NCI-H128 (cell line): Measurements from ENCODE around the gene MRPL32.
"Not testable (repeated sequence)": the region's sequence is repeated elsewhere in the genome, so short reads cannot be mapped to it uniquely, and the experiment has no call there.

Experiments
- DNase-seq: peaks from one replicate; lab custom pipeline; 2025; ENCODE audit not compliant: unreplicated experiment; lab: John Stamatoyannopoulos, UW

Gene MRPL32

DNA sequence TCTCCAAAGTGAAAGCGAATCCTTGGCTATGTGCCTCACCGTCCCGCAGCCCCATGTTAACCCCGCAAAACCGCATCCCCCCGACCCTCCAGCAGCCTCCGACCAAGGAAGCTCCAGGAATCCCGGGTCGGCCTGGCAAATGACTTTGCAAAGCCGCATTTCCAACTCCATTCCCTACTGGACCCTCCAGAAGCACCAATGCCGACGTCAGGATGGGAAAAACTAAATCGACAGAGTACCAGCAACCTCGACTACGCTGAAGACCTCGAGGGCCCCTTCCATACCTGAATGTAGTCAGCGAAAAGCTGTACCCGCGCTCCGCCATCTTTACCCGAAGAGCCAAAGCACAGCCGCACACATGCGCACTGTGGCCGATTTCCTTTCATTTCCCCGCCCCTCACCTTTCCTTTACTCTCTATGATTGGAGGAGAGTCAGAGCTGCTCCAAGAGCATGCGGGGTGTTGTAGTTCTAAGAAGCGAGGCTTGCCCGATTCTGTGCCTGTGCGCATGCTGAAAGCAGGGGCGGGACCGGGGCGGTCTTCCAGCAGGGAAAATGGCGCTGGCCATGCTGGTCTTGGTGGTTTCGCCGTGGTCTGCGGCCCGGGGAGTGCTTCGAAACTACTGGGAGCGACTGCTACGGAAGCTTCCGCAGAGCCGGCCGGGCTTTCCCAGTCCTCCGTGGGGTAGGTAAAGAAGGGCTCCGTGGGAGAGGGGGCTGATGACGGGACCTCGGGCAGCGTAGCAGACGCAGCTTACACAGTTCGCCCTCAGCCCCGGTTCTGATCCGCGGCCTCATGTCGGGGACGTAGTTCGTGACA, at the start of gene MRPL32, which contains the start of gene PSMA2:
Gene MRPL32, plus strand, starts transcription at position 543 of the 818 bp plus-strand sequence. Its CDS starts 11 bp downstream, at position 554.
Gene PSMA2, minus strand, starts transcription at position 341 of the 818 bp plus-strand sequence. Its CDS starts 16 bp downstream, at position 325.
- DNase-seq = peak; percentile 95

DNA sequence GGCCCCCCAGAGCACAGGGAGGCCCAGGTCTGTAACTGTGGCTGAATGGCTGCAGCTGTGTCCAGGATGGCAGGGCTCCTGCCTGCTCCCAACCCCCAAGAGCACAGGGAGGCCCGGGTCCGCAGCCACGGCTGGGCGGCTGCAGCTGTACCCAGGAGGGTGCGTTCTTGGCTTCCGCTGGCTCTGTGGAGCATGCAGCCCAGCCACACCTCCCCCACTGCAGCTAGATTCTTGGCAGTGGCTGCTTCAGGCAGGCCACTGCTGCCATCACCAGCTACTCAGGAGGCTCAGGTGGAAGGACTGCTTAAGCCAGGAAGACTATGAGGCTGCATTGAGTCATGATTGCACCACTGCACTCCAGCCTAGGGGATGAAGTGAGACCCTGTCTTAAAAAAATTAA, 48.2 kb upstream of the MRPL32 start:
- no peak for DNase-seq

DNA sequence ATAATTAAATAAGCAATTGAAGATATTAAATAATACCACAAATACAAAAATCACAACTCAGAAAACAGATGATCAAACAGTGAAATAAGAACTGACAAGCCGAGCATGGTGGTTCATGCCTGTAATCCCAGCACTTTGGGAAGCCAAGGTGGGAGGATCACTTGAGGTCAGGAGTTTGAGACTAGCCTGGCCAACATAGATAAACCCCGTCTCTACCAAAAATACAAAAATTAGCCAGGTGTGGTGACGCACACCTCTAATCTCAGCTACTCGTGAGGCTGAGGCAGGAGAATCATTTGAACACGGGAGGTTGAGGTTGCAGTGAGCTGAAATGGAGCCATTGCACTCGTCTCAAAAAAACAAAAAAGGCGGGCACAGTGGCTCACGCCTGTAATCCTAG, 47.0 kb upstream of the MRPL32 start:
- DNase-seq = not testable (repeated sequence)

DNA sequence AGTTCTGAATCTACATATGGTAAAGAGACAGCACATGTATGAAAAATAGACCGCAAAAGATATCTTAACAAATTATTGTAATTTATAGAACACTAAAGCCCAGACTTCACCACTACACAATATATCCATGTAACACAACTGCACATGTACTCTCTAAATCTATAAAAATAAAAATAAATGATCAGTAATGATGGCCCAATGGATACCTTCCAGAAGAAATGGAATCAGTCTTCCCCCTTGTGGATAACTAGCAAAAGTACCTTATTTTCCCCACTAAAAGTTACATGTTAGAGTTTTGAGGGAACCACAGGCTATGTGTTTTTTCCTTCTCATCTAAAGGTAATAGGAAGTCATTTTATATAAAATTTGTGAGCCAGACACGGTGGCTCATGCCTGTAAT, 46.0 kb upstream of the MRPL32 start:
- DNase-seq = no peak

DNA sequence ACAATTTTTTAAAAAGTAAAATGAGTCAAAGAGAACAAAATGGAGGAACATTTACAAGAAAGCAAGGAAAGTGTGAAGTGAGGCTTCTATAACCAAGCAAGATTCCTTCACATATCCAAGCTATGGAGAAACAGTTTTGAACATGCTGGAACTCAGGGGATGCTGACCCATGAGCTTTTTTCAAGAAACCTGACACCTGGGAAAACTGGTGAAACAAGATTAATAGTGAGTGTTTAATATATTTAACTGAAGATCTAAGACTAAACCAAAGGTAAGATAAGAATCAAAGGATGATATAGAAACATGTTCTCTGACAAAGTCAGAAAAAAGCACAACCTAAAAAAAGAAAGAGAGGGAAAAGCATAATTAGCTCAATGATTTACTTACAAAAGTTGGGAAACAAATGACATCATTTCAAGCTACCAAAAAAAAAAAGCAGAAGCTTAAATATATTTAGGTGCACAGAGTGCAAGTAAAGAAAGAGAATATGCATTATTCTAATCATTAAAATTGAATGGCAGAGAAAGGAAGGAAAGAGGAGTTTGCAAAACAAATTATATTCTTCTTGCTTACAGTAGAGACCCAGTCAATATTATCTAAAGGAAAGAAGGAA, 45.2 kb upstream of the MRPL32 start:
- DNase-seq = no peak

DNA sequence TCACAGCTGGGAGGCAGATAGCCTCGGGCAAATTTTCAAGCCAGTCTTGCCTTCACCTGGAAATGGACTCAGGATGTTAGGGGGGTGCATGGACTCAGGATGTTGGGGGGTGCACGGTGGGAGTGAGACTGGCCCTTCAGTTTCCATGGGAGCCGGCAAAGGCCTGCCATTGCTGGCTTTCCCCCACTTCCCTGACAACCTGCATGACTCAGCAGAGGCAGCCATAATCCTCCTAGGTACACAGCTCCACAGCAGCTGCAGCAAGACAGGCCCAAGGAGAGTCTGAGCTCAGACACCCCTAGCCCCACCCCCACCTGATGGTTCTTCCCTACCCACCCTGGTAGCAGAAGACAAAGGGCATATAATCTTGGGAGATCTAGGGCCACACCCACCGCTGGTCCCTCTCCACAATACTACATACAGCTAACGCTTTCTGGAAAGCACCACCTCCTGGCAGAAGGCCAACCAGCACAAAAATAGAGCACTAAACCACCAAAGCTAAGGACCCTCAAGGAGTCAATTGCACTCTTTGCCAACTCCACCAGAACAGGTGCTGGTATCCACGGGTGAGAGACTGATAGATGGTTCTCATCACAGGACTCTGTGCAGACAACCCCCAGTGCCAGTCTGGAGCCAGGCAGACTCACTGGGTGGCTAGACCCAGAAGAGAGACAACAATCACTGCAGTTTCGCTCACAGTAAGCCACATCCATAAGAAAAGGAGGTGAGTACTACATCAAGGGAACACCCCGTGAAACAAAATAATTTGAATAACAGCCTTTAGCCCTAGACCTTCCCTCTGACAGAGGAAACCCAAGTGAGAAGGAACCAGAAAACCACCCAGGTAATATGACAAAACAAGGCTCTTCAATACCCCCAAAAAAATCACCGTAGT, 38.6 kb upstream of the MRPL32 start:
- peak; percentile 62 for DNase-seq

DNA sequence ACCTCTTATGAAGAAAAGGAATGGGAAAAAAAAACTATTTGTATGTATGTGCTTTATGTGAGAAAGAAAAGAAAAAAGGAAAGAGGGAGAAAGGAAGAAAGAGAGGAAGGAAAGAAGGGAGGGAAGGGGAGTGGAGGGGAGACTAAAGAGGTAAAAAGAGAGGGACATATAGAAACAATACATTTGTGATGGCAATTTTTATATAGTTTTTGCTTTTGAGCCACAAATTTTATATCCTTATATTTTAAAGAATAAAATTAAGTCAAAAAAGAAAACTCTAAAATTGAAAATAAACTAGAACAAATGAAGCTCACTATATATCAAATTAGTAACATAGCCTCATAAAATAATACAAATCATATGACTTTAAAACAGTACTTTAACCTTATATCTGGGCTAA, 31.3 kb upstream of the MRPL32 start:
- DNase-seq = no peak

DNA sequence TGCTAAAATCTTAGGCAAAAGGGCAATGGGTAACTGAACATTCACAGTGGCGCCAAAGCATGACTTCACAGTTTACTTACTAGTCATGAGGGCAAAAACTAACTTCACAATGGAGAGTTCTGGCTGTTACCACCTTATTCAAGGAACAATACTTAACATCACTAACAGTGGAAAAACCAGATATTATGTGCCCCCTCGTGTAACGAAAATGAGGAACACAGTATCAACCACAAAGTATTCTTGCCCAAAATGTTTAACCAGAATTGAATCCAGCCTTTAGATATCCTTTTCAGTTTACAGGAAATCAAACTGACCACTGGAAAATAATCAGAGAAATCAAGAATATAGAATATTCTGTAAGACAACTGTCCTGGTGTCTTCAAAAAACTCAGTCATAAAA, 29.8 kb upstream of the MRPL32 start:
- no peak for DNase-seq

DNA sequence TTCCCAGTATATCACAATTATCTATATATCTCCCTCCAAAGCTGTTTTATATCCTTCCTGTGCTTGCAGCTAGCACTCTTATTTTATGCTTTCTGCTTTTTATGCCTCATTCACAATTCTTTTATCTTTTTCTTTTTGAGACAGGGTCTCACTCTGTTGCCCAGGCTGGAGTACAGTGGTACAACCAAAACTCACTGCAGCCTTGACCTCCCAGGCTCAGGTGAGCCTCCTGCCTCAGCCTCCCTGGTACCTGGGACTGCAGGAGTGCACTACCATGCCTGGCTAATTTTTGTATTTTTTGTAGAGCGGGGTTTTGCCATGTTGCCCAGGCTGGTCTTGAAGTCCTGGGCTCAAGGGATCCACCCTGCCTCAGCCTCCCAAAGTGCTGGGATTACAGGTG, 26.0 kb upstream of the MRPL32 start:
- no peak for DNase-seq

DNA sequence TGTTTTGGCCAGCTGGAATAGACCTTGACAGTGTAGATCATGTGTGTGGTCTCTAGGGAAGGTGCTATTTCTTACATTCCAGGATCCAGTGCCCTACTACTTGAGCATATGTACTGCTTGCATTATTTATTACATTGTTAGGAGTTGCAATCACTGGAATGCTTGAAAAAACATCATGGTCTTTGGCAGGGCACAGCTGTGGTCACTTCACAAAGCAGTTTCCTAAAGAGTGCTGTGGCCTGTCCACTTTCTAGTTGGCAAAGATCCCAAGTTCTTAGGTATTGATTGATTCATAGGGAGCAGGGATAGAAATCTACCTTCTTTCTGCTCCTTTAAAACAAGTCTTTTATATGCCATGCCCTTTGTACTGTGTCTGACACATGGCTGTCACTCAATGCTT, 24.9 kb upstream of the MRPL32 start:
- DNase-seq = no peak

DNA sequence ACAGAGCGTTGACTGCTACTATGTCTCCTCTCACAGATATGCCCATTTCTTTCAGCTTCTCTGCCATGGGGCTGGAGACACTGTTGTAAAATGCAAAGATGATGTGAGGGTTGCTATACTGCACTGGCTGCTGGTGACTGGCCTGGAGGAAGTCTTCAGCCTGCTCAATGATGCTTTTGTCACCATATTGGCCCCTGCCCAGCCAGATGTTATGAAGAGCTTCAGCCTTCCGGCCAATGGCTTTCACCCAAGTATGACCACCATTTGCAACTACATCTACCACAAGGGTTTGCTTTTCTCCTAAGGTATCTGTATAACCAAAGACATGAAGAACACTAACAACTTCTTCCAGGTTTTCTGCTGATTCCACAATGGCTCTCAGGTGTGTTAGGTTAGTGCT, 21.9 kb upstream of the MRPL32 start:
- DNase-seq = no peak

DNA sequence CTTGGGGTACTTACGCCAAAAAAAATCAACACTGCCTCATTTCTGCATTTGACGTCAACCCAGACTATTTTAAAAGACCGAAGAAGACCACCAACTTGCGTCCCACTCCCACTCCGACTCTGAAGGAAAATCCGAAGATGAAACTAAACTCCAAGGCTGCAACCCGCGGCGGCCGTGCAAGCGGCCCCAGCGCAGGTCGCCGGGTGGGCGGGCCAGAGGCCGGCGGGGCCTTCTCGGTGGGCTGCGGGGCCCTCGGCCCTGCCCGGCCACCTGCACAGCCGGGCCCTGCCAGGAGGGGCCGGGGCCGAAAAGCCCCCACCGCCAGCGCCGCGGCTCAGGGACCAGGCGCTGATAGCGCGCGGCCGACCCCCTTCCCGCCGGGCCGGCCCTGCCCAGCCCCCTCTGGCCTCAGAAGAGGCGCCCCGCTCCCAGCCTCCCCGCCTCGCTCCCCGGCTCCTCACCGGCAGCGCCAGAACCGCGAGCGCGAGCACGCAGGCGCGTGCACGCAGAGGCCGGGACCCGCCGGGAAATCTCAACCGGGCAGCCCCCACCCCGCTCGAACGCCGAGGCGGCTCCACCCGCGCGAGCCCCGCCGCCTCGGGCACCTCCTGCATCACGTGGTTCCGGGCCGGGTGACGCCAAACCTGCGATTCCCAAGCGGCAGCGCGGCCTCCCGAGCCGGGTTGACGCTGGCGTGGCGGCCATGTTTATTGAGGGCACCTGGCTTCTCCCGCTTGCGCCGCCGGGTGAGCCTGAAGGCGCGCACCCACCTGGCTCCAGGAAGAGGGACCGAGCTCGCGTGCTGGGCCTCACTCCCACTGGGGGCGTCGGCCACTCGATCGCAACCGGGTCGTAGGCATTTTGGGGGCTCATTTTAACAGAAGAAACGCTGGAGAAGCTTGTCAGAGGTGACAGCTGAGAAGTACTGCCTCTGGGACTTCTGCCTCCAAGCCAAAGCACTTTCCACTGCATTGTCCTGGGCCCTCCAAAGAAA, 20.4 kb upstream of the MRPL32 start, which contains the start of gene C7orf25:
Gene C7orf25, minus strand, starts transcription at position 617 of the 994 bp plus-strand sequence. CDS start 1,170 bp downstream, outside the sequence.
- peak; percentile 93 for DNase-seq

DNA sequence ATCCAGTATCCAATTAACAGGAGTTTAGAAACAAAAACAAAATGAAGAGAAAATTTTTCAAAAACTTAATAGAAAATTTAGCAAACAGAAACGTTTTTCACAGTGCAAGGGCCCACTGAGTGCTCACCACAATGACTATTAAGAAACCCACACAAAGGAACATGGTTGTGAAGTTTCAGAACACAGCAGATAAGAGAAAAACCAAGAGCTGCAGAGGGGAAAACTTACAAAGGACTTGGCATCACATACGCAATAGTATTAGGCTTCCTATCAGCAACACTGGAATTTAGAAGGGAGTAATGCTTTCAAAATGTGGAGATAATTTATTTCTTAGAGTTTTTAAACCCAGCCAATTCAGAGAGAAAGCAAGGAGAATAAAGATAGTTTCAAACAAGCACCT, 18.6 kb upstream of the MRPL32 start:
- no peak for DNase-seq

DNA sequence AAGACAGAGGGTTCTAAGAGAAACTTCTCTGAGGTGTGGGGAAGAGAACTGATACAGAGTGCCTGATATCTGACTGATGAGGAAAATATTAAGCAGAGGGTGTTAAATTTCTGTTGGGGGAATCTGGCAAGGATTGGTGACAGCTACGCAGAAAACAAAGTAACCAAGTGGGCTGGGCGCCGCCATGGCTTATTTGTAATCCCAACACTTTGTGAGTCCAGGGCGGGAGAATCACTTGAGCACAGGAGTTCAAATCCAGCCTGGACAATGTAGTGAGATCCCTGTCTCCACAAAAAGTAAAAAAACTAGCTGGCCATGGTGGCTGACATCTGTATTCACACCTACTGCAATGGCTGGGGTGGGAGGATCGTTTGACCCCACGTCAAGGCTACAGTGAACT, 18.2 kb upstream of the MRPL32 start:
- DNase-seq = no peak

DNA sequence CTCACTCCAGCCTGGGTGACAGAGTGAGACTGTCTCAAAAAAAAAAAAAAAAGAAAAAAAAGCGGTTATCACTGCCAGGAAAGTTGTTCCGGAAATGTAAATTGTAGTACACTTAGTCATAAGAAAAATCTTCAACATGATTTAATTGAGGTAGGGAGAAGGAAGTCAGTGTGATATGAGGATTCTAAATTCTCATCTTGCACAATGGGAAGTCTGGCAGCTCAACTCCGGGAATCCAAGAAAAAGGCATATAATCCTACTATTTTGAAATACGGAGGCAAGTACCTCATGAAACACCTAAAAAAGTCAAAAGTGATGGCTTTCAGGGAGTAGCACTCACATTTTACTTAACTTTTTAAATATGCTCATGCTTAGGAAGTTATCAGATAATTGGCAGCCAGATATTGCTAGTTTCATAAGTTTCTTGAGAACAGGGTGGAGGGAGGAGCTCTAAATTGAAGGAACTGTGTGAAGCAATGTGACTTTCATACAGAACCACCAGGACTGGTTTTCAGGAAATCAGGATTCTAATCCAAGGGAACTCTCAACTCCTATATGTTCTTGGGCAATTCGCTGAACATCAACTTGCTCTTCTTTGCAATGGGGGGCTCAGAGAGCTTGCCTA, 17.6 kb upstream of the MRPL32 start:
- no peak for DNase-seq

DNA sequence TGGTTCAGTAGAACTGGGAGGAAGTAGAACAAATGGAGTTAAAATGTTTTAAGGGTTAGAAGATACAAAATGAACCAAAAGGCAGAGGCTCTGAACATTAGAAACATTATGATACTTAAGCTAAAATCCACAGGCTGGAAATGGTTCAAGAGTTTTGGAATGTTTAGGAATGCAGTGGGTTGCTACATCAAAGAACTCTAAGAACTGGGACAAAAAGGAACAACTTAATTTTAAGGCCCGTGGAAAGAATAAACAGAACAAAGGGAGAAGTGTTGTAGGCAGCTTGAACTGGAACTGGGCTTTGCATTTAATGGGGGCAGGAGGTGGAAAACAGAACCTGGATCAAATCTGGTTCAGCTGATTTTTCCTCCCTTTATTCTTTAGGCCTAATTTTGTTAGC, 16.8 kb upstream of the MRPL32 start:
- DNase-seq = no peak

DNA sequence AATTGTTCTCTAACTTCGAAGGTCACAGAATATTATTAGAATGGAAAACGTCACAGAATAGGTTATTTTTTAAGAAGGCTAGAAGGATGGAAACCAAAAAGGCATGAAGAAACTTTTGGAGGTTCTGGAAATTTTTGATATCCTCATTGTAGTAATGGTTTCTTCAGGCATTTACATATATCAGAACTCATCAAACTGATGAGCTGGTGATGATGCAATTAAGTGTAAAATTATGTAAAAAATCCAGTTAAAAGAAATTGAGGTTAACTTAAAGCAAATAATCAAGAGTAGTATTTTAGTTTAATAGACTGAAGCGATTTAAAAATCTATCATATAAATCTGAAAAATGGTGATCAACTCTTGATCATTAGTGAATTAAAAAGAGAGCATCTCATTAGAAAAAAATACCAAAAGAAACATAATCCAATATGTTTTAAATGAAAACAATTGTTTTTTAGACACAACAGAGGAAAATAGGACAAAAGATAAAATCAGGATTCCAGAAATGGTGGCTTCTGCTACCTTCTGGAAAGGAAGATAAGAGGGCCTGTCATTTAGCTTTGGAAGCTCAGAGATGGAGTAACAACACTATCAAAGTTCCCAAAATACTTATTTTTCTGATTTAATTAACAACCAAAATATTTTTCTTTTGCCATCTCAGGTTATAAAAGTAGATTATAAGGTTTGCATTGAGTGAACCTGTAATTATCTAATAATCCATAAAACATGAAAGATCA, 10.0 kb upstream of the MRPL32 start:
- no peak for DNase-seq

DNA sequence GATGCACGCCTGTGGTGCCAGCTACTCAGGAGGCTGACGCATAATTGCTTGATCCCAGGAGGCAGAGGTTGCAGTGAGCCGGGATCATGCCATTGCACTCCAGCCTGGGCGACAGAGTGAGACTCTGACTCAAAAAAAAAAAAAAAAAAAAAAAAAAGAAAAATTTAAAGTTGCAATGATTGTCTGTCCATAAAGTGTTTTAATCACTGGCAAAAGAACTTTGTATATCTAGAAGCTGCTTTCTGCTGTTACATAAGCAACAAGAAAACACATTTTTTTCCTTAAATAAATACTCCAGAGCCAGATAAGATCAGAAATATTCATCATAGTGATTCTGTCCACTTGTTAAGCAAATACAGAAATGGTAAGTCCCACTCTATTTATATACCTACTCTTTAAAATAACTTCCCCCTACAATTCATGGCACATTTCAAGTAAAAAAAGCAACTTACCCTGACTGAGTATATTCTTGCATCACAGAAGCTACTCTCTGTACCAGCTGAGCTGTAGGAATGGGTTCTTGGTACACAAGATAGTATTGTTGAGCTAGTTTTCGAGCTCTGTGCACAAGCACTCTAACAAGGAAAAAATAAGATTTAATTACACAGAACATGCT, 7.8 kb upstream of the MRPL32 start:
- no peak for DNase-seq

DNA sequence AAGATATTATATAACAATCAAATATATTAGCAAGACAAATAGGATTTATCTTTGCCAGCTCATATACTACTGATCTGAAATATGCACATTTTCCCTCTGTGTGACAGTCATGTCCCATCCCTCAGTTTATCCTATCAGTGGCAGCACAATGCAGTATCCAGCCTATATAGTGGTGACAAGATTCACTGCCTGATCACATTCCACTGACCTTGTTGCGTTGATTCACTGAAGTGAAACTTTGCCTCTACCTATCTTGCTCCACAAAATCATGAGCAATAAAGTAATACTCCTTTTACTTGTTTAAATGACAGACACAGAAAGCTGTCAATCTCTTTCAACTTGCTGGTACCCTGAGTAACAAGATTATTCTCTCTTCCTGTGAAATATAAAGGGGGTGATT, 6.5 kb upstream of the MRPL32 start:
- DNase-seq = no peak
